ENCODE results near the gene NCAPD2.
"Not testable (repeated sequence)": the region's sequence is repeated elsewhere in the genome, so short reads cannot be mapped to it uniquely, and the experiment has no call there.

NCAPD2 gene

GRCh38 chr12:6556857-6557256 lies 63.0 kb downstream of the NCAPD2 start:
- TF ChIP-seq EZH2 (optimal IDR thresholded peaks at IDR 0.05; ENCODE audit: low read depth, low read length), result no peak
- TF ChIP-seq EZH2phosphoT487 (IDR thresholded peaks at IDR 0.05; ENCODE audit: low read length), result no peak
- no peak for TF ChIP-seq CTCF (IDR thresholded peaks at IDR 0.05; ENCODE audit: low read length)
- Histone ChIP-seq H3K4me3 (ENCODE audit: low read length) (no peak overlapping the region), H3K4me1 (ENCODE audit: low read length) (0 out of 2 replicates have a peak, but pooled peaks cover 8% of the 10 kb centered on the region), H2AFZ (ENCODE audit: low read length) (no peak overlapping the region), H4K20me1 (ENCODE audit: insufficient read depth, low read length) (no peaks in the 10 kb centered on the region), H3K4me2 (ENCODE audit: low read depth, low read length) (no peak overlapping the region), H3K9me3 (replicated peaks; ENCODE audit: insufficient read depth, low read length) (no peaks in the 10 kb centered on the region), H3F3A (ENCODE audit: insufficient read depth, low read length) (peaks cover 14% of the 10 kb centered on the region), H3K27me3 (replicated peaks; ENCODE audit: insufficient read depth, low read length) (no peaks in the 10 kb centered on the region), H3K36me3 (replicated peaks; ENCODE audit: insufficient read depth, low read length) (peaks cover 6% of the 10 kb centered on the region), H3K9ac (ENCODE audit: low read length) (no peak overlapping the region), H3K9me2 (replicated peaks; ENCODE audit: insufficient read depth, low read length) (no peaks in the 10 kb centered on the region), H3K79me2 (ENCODE audit: low read length) (peaks cover 52% of the 10 kb centered on the region), H3K27ac (ENCODE audit: low read length) (no peak overlapping the region)
- DNase-seq, result no peak

DNA sequence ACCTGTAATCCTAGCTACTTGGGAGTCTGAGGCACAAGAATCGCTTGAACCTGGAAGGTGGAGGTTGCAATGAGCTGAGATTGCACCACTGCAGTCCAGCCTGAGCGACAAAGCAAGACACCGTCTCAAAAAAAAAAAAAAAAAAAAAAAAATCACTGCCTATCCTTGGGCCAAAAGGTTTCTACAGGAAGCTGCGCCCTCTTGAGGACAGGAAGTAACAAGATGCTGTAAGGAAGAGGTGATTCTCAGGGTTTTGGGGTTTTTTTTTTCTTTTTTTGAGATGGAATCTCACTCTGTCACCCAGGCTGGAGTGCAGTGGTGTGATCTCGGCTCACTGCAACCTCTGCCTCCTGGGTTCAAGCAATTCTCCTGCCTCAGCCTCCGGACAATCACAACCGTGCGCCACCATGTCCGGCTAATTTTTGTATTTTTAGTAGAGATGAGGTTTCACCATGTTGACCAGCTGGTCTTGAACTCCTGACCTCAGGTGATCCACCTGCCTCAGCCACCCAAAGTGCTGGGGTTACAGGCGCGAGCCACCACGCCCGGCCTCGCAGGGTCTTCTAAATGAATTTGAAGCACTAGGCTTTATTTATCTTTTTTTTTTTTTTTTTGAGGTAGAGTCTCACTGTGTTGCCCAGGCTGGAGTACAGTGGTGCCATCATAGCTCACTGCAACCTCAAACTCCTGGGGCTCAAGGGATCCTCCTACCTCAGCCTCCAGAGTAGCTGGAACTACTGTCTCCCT lies 64.3 kb downstream of the NCAPD2 start:
- Histone ChIP-seq H3K79me2 (ENCODE audit: low read length) (peaks cover 49% of the 10 kb centered on the region), H3F3A (ENCODE audit: insufficient read depth, low read length) (peaks cover 17% of the 10 kb centered on the region), H3K36me3 (replicated peaks; ENCODE audit: insufficient read depth, low read length) (peaks cover 16% of the 10 kb centered on the region)
- H3K9me3 ChIP-seq (replicated peaks; ENCODE audit: insufficient read depth, low read length); H3K4me2 ChIP-seq (ENCODE audit: low read depth, low read length); H3K4me3 ChIP-seq (ENCODE audit: low read length); H4K20me1 ChIP-seq (ENCODE audit: insufficient read depth, low read length); H3K27ac ChIP-seq (ENCODE audit: low read length); H2AFZ ChIP-seq (ENCODE audit: low read length); H3K27me3 ChIP-seq (replicated peaks; ENCODE audit: insufficient read depth, low read length); H3K9me2 ChIP-seq (replicated peaks; ENCODE audit: insufficient read depth, low read length); H3K4me1 ChIP-seq (ENCODE audit: low read length); H3K9ac ChIP-seq (ENCODE audit: low read length): not testable (repeated sequence)
- peak; percentile 70 for DNase-seq
- TF ChIP-seq CTCF (IDR thresholded peaks at IDR 0.05; ENCODE audit: low read length), result peak; percentile 41

GRCh38 chr12:6559500-6559899 lies 65.6 kb downstream of the NCAPD2 start:
- Histone ChIP-seq H3K27me3 (replicated peaks; ENCODE audit: insufficient read depth, low read length) (no peaks in the 10 kb centered on the region), H4K20me1 (ENCODE audit: insufficient read depth, low read length) (no peaks in the 10 kb centered on the region), H3K79me2 (ENCODE audit: low read length) (peaks cover 46% of the 10 kb centered on the region), H3K36me3 (replicated peaks; ENCODE audit: insufficient read depth, low read length) (peaks cover 16% of the 10 kb centered on the region), H3K4me2 (ENCODE audit: low read depth, low read length) (no peak overlapping the region), H3K4me3 (ENCODE audit: low read length) (no peak overlapping the region), H3F3A (ENCODE audit: insufficient read depth, low read length) (peaks cover 17% of the 10 kb centered on the region), H3K9me3 (replicated peaks; ENCODE audit: insufficient read depth, low read length) (no peaks in the 10 kb centered on the region), H3K9ac (ENCODE audit: low read length) (no peak overlapping the region), H3K27ac (ENCODE audit: low read length) (no peak overlapping the region), H3K4me1 (ENCODE audit: low read length) (0 out of 2 replicates have a peak, but pooled peaks cover 7% of the 10 kb centered on the region), H3K9me2 (replicated peaks; ENCODE audit: insufficient read depth, low read length) (no peaks in the 10 kb centered on the region), H2AFZ (ENCODE audit: low read length) (no peak overlapping the region)
- no peak for DNase-seq
- TF ChIP-seq EZH2phosphoT487 (IDR thresholded peaks at IDR 0.05; ENCODE audit: low read length) (no peak), CTCF (IDR thresholded peaks at IDR 0.05; ENCODE audit: low read length) (no peak), EZH2 (optimal IDR thresholded peaks at IDR 0.05; ENCODE audit: low read depth, low read length) (no peak)

Measured in MM.1S (cell line).